ENCODE data around the gene L3MBTL2. TPM values are rescaled to one million over a fixed set of nuclear protein-coding genes. Genes with fewer than 3 reads are reported as not detected.

The L3MBTL2 gene
- total and polyA plus RNA-seq, 2 donors from 2014 or later: 16.4 to 25.1 TPM

DNA sequence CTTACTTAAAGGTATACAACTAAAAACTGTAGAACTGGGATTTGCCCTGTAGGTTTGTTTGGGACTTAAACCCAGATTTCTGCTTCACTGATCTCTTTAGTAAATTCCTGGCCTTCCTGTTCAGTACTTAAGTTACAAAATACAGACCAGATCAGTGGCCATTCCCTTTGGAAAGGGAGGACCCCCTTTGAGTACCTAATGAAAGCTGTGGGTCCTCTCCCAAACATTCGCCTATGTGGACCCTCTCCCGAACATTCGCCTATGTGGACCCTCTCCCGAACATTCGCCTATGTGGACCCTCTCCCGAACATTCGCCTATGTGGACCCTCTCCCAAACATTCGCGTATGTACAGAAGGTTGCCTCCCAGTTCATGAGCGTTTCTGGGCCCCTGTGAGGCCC, 10.3 kb downstream of the L3MBTL2 start:
- no peak overlapping the region for H3K9ac ChIP-seq (ENCODE audit: low read length in 3 of 3)
- H3K9me3 ChIP-seq (ENCODE audit: control insufficient read depth in 2 of 3, insufficient read depth in 1 of 3, low read length in 3 of 3): peaks cover 0 to 1% (median 0%) of the 10 kb centered on the region in 3 donors
- FAIRE-seq (no peak), DNase-seq (no peak)
- no peak overlapping the region for H3K4me3 ChIP-seq (ENCODE audit: low read length in 3 of 3)
- H3K27me3 ChIP-seq (ENCODE audit: control insufficient read depth, insufficient read depth, low read length): no peaks in the 10 kb centered on the region
- TF ChIP-seq, protein P1, sequence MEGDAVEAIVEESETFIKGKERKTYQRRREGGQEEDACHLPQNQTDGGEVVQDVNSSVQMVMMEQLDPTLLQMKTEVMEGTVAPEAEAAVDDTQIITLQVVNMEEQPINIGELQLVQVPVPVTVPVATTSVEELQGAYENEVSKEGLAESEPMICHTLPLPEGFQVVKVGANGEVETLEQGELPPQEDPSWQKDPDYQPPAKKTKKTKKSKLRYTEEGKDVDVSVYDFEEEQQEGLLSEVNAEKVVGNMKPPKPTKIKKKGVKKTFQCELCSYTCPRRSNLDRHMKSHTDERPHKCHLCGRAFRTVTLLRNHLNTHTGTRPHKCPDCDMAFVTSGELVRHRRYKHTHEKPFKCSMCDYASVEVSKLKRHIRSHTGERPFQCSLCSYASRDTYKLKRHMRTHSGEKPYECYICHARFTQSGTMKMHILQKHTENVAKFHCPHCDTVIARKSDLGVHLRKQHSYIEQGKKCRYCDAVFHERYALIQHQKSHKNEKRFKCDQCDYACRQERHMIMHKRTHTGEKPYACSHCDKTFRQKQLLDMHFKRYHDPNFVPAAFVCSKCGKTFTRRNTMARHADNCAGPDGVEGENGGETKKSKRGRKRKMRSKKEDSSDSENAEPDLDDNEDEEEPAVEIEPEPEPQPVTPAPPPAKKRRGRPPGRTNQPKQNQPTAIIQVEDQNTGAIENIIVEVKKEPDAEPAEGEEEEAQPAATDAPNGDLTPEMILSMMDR (IDR thresholded peaks at IDR 0.05; ENCODE audit: borderline replicate concordance, extremely low read depth, insufficient read depth): no peak
- no peak overlapping the region for H3K27ac ChIP-seq (ENCODE audit: low read depth in 2 of 2, low read length in 2 of 2)
- H3K4me1 ChIP-seq (ENCODE audit: control insufficient read depth in 2 of 3, insufficient read depth in 2 of 3, low read depth in 1 of 3, low read length in 3 of 3): no peaks in the 10 kb centered on the region
- H3K36me3 ChIP-seq (ENCODE audit: control insufficient read depth in 2 of 3, insufficient read depth in 3 of 3, low read length in 3 of 3): peaks cover 2 to 28% (median 9%) of the 10 kb centered on the region in 3 donors
- intact Hi-C loops (cut with DNase I): no loop called here

- Histone ChIP-seq H3K36me3 (ENCODE audit: control insufficient read depth in 2 of 3, insufficient read depth in 3 of 3, low read length in 3 of 3) (peaks cover 2 to 29% (median 10%) of the 10 kb centered on the region in 3 donors), H3K4me1 (ENCODE audit: control insufficient read depth in 2 of 3, insufficient read depth in 2 of 3, low read depth in 1 of 3, low read length in 3 of 3) (no peaks in the 10 kb centered on the region), H3K4me3 (ENCODE audit: low read length in 3 of 3) (no peak overlapping the region), H3K9ac (ENCODE audit: low read length in 3 of 3) (no peak overlapping the region), H3K27ac (ENCODE audit: low read depth in 2 of 2, low read length in 2 of 2) (no peak overlapping the region), H3K9me3 (ENCODE audit: control insufficient read depth in 2 of 3, insufficient read depth in 1 of 3, low read length in 3 of 3) (peaks cover 0 to 1% (median 0%) of the 10 kb centered on the region in 3 donors), H3K27me3 (ENCODE audit: control insufficient read depth, insufficient read depth, low read length) (no peaks in the 10 kb centered on the region)
- FAIRE-seq (no peak), DNase-seq (no peak)
- intact Hi-C loops (cut with DNase I): no loop called here
- TF ChIP-seq, protein P1 (IDR thresholded peaks at IDR 0.05; ENCODE audit: borderline replicate concordance, extremely low read depth, insufficient read depth): no peak
These were observed 10.8 kb downstream of the L3MBTL2 start for GRCh38 chr22:41215926-41216325.

DNA sequence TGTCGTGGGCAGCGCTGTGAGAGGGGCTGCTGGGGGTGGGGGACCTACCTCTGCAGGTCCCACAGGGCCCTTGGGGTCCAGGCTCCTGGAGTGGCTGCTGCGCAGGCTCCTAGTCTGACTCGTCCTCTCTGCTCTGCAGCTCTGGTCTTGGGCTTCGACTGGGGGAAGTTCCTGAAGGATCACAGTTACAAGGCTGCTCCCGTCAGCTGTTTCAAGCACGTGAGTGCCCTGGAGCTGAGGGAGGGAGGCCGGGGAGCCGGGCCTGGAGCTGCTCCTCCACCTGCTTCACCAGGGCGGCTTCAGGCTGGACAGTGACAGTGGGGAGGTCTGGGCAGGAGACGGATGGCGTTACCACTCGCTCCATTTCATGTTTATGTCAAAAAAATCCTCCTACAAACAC, 11.9 kb downstream of the L3MBTL2 start:
- peaks cover 2 to 28% (median 14%) of the 10 kb centered on the region in 3 donors for H3K36me3 ChIP-seq (ENCODE audit: control insufficient read depth in 2 of 3, insufficient read depth in 3 of 3, low read length in 3 of 3)
- no peak for FAIRE-seq
- TF ChIP-seq, protein P1 (IDR thresholded peaks at IDR 0.05; ENCODE audit: borderline replicate concordance, extremely low read depth, insufficient read depth): no peak
- H3K27ac ChIP-seq (ENCODE audit: low read depth in 2 of 2, low read length in 2 of 2): peak overlapping the region; percentile 0 to 22
- peaks cover 0 to 1% (median 0%) of the 10 kb centered on the region in 3 donors for H3K9me3 ChIP-seq (ENCODE audit: control insufficient read depth in 2 of 3, insufficient read depth in 1 of 3, low read length in 3 of 3)
- H3K9ac ChIP-seq (ENCODE audit: low read length in 3 of 3): peak overlapping the region in 1 of 3 donors; percentile 34
- no peaks in the 10 kb centered on the region for H3K4me1 ChIP-seq (ENCODE audit: control insufficient read depth in 2 of 3, insufficient read depth in 2 of 3, low read depth in 1 of 3, low read length in 3 of 3)
- intact Hi-C loops (cut with DNase I): no loop called here
- H3K27me3 ChIP-seq (ENCODE audit: control insufficient read depth, insufficient read depth, low read length): no peaks in the 10 kb centered on the region
- peak in 1 of 5 donors; percentile 47 for DNase-seq
- peak overlapping the region in 1 of 3 donors; percentile 3 for H3K4me3 ChIP-seq (ENCODE audit: low read length in 3 of 3)

Data from kidney (tissue), 14 donors.